HG03432 (cell line): ENCODE results near the gene TIMM13.
"Not testable (repeated sequence)": the region's sequence is repeated elsewhere in the genome, so short reads cannot be mapped to it uniquely, and the experiment has no call there.

Experiments used
- ATAC-seq: cut with Tn5 transposase; IDR thresholded peaks from one replicate; pipeline ENCODE4 v1.9.1; 2021; ENCODE audit warnings: mild to moderate bottlenecking, moderate library complexity; ENCODE audit not compliant: unreplicated experiment

TIMM13 gene

DNA sequence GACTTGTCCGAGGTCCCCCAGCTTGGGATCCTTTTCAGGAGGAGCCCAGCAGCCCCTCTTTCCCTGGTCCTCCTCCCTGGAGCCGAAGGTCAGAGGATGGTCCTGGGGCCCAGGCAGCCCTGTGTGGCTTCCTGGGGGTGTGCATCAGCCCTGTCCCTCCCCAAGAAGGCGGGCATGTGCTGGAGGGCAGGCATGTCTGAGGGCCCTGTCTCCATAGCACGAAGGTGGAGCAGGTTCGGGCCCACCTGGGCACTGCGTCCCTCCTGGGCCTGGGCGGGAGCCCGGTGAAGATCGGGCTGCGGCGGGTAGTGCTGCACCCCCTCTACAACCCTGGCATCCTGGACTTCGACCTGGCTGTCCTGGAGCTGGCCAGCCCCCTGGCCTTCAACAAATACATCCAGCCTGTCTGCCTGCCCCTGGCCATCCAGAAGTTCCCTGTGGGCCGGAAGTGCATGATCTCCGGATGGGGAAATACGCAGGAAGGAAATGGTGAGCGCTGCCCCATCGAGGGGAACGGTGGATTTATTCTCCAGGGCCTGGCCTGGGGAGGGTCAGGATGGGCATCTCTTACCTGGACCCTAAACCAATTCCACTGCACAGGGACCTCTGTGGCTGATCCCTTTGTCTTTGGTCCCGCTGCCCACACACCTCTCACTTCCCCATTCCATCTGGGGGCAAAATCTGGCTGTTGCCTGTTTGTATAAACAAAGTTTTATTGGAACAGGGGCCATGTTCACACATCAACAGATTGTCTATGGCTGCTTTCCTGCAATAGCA is 10.9 kb downstream of the TIMM13 start:
- ATAC-seq = no peak

GRCh38 chr19:2415973-2416319 is 11.4 kb downstream of the TIMM13 start:
- ATAC-seq = no peak

DNA sequence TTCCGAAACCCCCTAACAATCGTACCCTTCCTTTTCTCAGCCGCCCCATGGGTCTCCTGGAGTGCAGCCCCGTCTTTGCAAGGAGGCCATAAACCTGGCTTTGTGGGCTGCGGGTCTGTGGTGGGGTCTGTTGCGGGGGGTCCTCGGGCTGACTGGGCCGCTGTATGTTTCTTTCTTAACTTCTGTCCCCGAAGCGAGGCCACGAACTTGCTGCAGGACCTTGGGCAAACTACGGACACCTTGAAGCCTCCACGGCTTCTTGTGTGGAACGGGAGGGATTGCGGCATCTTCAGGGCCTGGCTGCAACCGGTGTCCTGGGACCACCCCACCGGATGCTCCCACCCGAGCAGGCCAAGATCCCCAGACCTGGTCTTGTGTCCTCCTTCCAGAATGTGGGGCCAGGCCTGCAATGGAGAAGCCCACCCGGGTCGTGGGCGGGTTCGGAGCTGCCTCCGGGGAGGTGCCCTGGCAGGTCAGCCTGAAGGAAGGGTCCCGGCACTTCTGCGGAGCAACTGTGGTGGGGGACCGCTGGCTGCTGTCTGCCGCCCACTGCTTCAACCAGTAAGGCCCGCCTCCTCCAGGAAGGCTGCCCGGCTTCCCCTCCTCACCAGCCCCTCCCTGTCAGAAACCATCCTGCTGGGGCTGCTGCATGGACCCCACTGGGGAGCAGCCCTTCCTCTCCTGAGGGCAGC is 12.0 kb downstream of the TIMM13 start:
- ATAC-seq = no peak

GRCh38 chr19:2413629-2414028 is 13.8 kb downstream of the TIMM13 start:
- no peak for ATAC-seq

- ATAC-seq = no peak
Observed at GRCh38 chr19:2413159-2413558, 14.2 kb downstream of the TIMM13 start.

- ATAC-seq = no peak
Observed at GRCh38 chr19:2412449-2412848, 14.9 kb downstream of the TIMM13 start.

DNA sequence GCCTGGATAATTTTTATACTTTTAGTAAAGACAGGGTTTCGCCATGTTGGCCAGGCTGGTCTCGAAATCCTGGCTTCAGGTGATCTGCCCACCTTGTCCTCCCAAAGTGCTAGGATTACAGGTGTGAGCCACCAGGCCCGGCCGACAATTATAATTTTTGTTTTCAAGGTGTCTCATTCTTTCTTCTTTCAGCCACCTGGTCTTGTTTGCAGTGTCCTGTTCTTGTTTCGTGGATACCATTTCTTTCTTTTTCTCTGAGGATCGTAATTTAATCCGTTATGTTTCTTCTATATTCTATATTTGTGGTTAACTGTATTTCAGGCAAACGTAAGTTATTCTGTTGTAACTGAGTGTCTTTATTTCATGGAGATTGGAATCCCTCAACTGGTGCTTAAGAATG is 15.7 kb downstream of the TIMM13 start:
- ATAC-seq = no peak

GRCh38 chr19:2410023-2410422 is 17.4 kb downstream of the TIMM13 start:
- no peak for ATAC-seq

GRCh38 chr19:2409352-2409912 is 18.0 kb downstream of the TIMM13 start:
- no peak for ATAC-seq

- ATAC-seq = no peak
Observed at GRCh38 chr19:2408247-2408646, 19.1 kb downstream of the TIMM13 start.

- ATAC-seq = no peak
Observed at GRCh38 chr19:2399582-2399981, 27.8 kb downstream of the TIMM13 start.

GRCh38 chr19:2398735-2399305 is 28.6 kb downstream of the TIMM13 start:
- no peak for ATAC-seq

GRCh38 chr19:2397173-2397572 is 30.2 kb downstream of the TIMM13 start:
- ATAC-seq = not testable (repeated sequence)

GRCh38 chr19:2395293-2395829 is 32.0 kb downstream of the TIMM13 start:
- ATAC-seq = not testable (repeated sequence)

- no peak for ATAC-seq
Observed at GRCh38 chr19:2394442-2395292, 32.7 kb downstream of the TIMM13 start.

DNA sequence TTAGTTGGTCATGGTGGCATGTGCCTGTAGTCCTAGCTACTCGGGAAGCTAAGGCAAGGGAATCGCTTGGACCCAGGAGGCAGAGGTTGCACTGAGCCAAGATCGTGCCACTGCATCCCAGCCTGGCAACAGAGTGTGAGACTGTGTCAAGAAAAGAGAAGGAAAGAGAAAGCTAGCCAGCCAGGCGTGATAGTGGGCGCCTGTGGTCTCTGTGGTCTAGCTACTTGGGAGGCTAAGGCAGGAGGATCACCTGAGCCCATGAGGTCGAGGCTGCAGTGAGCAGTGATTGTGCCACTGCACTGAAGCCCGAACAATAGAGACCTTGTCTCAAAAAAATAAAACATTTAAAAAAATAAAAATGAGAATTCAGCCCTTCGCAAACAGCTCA is 33.3 kb downstream of the TIMM13 start:
- ATAC-seq = no peak

DNA sequence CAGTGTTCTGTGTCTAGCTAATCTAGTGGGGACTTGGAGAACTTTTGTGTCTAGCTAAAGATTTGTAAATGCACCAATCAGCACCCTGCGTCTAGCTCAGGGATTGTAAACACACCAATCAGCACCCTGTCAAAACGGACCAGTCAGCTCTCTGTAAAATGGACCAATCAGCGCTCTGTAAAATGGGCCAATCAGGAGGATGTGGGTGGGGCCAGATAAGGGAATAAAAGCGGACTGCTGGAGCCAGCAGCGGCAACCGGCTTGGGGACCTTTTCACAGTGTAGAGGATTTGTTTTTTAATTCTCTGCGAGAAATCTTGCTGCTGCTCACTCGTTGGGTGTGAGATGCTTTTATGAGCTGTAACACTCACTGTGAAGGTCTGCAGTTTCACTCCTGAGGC is 34.5 kb downstream of the TIMM13 start:
- ATAC-seq = not testable (repeated sequence)

GRCh38 chr19:2392366-2392765 is 35.0 kb downstream of the TIMM13 start:
- ATAC-seq = no peak

GRCh38 chr19:2391118-2391725 is 36.2 kb downstream of the TIMM13 start:
- ATAC-seq = no peak

DNA sequence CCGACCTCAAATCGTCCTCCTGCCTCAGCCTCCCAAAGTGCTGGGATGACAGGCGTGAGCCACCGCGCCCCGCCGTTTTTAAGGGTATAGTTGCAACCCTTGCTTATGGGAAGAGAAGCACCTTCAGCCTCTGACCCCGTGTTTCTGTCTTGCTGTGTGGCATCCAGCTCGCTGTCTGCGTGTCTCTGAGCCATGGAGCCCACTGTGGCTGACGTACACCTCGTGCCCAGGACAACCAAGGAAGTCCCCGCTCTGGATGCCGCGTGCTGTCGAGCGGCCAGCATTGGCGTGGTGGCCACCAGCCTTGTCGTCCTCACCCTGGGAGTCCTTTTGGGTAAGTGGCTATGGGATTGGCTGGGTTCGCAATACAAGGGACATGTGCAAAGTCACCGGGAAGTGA is 37.8 kb downstream of the TIMM13 start:
- ATAC-seq = no peak
